HTR-8/SVneo (cell line): ENCODE measurements around the gene MCRIP2.
A peak's percentile ranks its signal among the peaks of the same experiment; 100 is the strongest.
"Not testable (repeated sequence)": the region's sequence is repeated elsewhere in the genome, so short reads cannot be mapped to it uniquely, and the experiment has no call there.

Source experiments
- DNase-seq: peaks from one replicate; pipeline ENCODE4 v3.0.0; 2011; ENCODE audit warnings: low spot score, mixed read lengths; ENCODE audit not compliant: insufficient read length
- FAIRE-seq: peaks from 2 replicates; lab custom pipeline; 2011; peaks lifted over from hg19 to GRCh38; lab: Jason Lieb, UNC

MCRIP2 gene, protein sequence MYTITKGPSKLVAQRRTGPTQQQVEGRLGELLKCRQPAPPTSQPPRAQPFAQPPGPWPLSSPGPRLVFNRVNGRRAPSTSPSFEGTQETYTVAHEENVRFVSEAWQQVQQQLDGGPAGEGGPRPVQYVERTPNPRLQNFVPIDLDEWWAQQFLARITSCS

DNA sequence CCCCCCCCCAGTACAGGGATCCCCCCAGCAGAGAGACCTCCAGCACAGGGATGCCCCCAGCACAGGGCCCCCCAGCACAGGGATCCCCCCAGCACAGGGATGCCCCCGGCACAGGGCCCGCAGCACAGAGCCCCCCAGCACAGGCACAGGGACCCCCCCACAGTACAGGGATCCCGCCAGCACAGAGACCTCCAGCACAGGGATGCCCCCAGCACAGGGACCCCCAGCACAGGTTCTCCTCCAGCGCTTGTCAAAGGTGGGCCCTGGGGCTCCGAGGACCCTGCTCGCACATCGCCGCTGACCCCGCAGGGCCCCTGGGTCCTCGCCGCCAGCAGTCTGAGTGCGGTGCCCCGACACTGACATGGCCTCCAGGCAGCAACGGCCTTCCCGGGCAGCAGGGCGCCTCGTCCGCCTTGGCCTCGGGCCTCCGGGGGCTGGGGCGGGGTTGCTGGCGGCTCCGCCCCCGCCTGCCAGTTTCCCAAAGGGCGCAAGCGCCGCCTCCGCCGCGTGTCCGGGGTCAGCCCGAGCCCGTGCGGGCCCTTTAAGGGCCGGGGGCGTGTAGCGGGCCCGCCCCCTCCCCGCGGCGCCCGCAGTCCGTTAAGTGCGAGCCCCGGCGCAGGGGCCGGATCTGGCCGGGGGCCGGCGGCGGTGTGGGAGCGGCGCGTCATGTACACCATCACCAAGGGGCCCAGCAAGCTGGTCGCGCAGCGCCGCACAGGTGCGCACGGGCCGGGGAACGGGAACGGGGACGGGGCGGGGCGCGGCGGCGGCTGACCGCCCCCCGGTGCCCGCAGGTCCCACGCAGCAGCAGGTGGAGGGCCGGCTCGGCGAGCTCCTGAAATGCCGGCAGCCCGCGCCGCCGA, at the start of gene MCRIP2:
TSS of gene MCRIP2 (plus strand) at position 503 of the 863 bp plus-strand sequence. CDS start at position 667, 164 bp downstream.
- peak; percentile 85 for DNase-seq
- peak; percentile 95 for FAIRE-seq

- DNase-seq (no peak), FAIRE-seq (no peak)
Measured at GRCh38 chr16:591892-592517, 49.6 kb upstream of the MCRIP2 start.

DNA sequence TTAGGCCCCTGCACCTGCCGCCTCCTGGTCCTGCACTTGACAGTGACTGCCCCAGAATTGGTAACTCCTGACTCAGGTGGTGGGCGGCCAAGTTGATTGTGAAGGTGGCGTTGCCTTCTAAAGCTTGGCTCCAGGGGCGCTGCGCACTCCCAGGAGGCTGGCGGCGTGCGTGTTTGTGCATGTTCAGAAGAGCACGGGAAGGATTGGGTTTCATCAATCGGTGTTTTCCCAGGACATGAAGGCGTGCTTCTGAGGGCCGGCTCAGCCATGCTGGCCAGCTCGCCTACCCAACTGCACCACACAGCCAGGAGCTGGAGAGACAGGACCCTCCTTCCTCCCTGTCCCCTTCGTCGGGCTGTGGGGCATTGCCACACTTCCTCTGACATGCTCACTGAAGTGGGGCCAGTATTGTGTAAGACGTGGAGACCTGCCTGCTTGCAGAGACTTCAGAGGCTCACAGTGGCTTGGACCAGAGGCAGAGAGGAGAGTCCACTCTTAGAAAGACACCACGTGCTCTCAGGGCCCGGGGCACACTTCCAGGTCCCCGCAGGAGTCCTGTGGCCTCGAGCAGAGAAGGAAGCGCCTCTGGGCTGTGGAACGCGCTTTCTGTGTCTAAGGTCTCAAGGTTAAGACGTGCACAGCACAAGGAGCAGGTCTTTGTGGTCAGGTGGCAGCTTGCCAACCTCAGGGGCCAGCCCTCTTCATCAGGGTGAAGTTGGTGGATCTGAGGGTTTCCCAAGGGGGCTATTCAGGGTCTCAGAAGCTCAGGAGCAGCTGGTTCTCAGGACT, 48.9 kb upstream of the MCRIP2 start:
- FAIRE-seq (no peak), DNase-seq (no peak)

GRCh38 chr16:593406-593805, 48.2 kb upstream of the MCRIP2 start:
- no peak for FAIRE-seq
- no peak for DNase-seq

DNA sequence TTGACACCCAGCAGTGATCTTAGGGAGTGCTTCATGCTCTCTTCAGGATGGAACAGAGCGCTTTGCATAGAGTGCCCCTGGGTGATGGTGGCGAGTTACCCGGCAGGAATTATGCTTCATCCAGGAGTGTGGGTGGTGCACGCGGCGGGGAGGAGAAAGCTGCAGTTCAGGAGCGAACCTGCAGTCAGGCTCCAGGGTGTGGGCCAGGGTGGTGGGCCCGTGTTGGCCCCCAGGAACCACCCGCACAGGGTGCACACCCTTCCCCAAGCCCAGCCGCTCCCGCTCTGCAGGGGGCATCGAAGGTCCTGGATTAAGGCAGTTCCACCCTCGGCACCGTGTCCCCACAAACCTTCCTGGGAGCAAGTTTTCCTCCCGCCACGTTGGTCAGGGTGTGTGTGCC, 47.8 kb upstream of the MCRIP2 start:
- FAIRE-seq (no peak), DNase-seq (no peak)

- DNase-seq (no peak), FAIRE-seq (no peak)
Measured at GRCh38 chr16:595094-595528, 46.5 kb upstream of the MCRIP2 start.

GRCh38 chr16:595942-596735, 45.5 kb upstream of the MCRIP2 start:
- FAIRE-seq: no peak
- DNase-seq: no peak

- DNase-seq (no peak), FAIRE-seq (no peak)
Measured at GRCh38 chr16:596736-597060, 44.9 kb upstream of the MCRIP2 start.

DNA sequence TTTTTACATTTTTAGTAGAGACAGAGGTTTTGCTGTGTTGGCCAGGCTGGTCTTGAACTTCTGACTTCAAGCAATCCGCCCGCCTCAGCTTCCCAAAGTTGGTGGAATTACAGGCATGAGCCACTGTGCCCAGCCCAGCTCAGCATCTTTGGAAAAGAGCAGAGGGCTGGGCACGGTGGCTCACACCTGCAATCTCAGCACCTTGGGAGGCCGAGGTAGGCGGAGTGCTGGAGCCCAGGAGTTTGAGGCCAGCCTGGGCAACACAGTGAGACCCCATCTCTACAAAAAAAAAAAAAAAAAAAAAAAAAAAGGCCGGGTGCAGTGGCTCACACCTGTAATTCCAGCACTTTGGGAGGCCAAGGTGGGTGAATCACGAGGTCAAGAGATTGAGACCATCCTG, 44.0 kb upstream of the MCRIP2 start:
- FAIRE-seq, DNase-seq: not testable (repeated sequence)

DNA sequence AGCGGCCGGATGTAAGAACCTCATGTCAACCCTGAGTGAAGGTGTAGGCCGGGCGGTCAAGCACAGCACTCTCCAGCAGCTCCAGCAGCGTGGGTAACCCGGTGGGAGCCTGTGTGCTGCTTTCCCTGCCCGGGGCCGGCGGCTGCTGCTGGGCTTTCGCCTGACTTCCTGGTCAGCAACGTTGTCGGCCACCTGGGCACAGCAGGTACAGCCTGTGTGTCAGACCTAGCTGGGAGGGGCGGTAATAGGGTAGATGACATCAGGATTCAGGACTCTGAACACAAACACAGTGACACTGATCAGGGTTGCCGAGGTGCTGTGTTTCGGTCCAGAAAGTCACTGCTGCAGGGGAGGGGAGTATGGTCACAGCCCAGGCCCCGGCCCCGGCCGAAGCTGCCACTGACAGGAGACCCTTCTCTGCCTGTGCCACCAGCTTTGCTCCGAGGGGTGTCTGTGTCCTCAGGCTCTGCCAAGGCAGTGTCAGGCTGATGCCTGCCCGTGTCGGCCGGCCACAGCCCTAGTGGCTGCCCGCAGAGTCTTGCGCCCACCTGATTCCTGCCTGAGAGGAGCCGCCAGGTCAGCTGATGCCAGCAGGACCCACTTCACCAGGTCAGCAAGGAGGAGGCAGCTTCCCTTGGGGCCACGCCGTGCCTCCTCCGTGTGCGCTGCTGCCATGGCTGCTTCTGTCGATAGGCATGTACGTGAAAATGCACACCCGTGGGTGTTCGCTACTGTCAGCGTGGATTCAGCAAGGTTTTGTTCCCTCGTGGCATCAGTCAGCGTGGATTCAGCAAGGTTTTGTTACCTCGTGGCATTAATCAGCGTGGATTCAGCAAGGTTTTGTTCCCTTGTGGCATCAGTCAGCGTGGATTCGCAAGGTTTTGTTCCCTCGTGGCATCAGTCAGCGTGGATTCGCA, 42.5 kb upstream of the MCRIP2 start:
- FAIRE-seq (no peak), DNase-seq (no peak)

GRCh38 chr16:600781-601180, 40.8 kb upstream of the MCRIP2 start:
- FAIRE-seq: no peak
- DNase-seq: no peak

GRCh38 chr16:603933-604332, 37.7 kb upstream of the MCRIP2 start:
- DNase-seq (no peak), FAIRE-seq (no peak)

DNA sequence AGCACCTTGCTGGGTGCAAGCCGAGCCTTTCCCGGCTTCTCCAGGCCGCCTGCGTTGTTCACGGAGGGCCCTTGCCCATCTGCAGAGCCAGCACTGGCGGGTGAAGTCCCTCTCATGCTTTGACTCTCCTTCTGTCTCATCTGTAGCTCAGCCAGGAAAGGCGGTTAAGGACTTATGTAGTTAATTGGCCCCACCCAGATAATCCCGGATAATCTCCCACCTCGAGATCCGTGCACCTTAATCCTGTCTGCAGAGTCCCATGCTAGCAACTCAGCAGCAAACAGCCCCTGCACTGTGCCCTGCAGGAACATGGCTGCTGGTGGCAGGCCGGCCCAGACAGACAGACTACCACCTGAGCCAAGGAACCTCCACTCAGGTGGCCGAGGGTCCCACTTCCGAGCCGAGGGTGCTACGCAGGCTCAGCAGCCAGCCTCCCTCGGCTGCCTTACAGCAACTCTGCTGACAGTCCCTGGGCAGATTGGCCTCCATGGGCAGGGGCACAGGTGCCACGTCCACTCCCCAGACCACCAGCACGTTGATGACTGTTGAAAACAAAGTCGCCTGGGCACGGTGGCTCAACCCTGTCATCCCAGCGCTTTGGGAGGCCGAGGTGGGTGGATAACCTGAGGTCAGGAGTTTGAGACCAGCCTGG, 34.8 kb upstream of the MCRIP2 start:
- DNase-seq (no peak), FAIRE-seq (no peak)

DNA sequence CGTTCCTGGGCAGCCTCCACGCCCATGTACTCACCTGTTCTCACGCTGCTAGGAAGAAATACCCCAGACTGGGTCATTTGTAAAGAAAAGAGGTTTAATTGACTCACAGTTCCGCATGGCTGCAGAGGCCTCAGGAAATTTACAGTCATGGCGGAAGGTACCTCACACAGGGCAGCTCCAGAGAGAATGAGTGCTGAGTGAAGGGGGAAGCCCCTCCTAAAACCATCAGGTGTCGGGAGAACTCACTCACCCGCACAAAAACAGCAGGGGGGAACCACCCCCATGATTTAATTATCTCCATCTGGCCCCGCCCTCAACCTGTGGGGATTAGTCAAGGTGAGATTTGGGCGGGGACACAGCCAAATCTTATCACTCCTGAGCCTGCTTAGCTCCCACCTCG, 33.6 kb upstream of the MCRIP2 start:
- no peak for FAIRE-seq

GRCh38 chr16:609316-609715, 32.3 kb upstream of the MCRIP2 start:
- FAIRE-seq (no peak), DNase-seq (no peak)

More for the DNA sequence above, 33.6 kb upstream of the MCRIP2 start:
- DNase-seq: no peak

- no peak for DNase-seq
- FAIRE-seq: no peak
Measured at GRCh38 chr16:609984-610383, 31.6 kb upstream of the MCRIP2 start.

GRCh38 chr16:610513-611381, 30.9 kb upstream of the MCRIP2 start:
- DNase-seq (no peak), FAIRE-seq (no peak)
